Gastroesophageal sphincter (tissue), 3 donors: Measurements from ENCODE around the gene PANK1.

Source experiments
- EP300 ChIP-seq: sonication (generic); formaldehyde crosslinking; IDR thresholded peaks from one replicate; pipeline ENCODE4 v1.6.1; 2017; ENCODE audit warnings: antibody characterized with exemption, mild to moderate bottlenecking
- POLR2A ChIP-seq, 2 donors: fragments of 450-650 bp; IDR thresholded peaks; one replicate each; pipeline ENCODE4 v1.6.1; 2017; ENCODE audit warnings: antibody characterized with exemption in 2 of 2, mild to moderate bottlenecking in 2 of 2, moderate library complexity in 1 of 2
- POLR2AphosphoS5 ChIP-seq: sonication (generic); formaldehyde crosslinking; IDR thresholded peaks from one replicate; pipeline ENCODE4 v1.6.1; 2017; ENCODE audit warnings: antibody characterized with exemption
- TF ChIP-seq, protein P1 (sequence below), 4 experiments: fragments of 200-600 bp in 2 of 4; fragments of 450-650 bp in 2 of 4; sonication (generic) in 1 of 4; IDR thresholded peaks; one replicate each; pipeline ENCODE4 v1.5.1; 2017 to 2019; ENCODE audit warnings: antibody characterized with exemption in 4 of 4, mild to moderate bottlenecking in 2 of 4, moderate library complexity in 2 of 4

DNA sequence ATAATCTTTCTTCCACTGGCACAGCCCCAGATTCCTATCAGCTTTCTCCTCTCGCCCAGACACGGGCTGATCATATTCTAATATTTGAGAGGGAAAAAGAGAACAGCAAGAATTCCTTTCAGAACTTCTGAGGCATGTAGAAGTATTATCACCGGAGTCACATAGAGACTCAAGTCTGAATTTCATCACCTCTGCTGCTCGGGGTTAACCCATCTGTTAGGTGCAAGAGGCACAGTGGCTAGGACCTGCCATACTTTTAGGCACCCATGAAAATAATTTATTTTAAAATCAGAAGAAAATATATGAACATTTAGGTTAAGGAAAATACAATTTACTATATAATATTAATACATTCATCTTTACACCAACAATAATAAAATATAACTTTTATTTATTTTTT is 21.0 kb downstream of the PANK1 start:
- TF ChIP-seq, protein P1, sequence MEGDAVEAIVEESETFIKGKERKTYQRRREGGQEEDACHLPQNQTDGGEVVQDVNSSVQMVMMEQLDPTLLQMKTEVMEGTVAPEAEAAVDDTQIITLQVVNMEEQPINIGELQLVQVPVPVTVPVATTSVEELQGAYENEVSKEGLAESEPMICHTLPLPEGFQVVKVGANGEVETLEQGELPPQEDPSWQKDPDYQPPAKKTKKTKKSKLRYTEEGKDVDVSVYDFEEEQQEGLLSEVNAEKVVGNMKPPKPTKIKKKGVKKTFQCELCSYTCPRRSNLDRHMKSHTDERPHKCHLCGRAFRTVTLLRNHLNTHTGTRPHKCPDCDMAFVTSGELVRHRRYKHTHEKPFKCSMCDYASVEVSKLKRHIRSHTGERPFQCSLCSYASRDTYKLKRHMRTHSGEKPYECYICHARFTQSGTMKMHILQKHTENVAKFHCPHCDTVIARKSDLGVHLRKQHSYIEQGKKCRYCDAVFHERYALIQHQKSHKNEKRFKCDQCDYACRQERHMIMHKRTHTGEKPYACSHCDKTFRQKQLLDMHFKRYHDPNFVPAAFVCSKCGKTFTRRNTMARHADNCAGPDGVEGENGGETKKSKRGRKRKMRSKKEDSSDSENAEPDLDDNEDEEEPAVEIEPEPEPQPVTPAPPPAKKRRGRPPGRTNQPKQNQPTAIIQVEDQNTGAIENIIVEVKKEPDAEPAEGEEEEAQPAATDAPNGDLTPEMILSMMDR (IDR thresholded peaks at IDR 0.05): no peak
- TF ChIP-seq POLR2A (IDR thresholded peaks at IDR 0.05) (no peak), POLR2AphosphoS5 (no peak), EP300 (no peak)
